ENCODE data around the gene NUBPL.
"Not testable (repeated sequence)": the region's sequence is repeated elsewhere in the genome, so short reads cannot be mapped to it uniquely, and the experiment has no call there.

NUBPL gene

GRCh38 chr14:31678421-31679249, 117.4 kb downstream of the NUBPL start:
- DNase-seq, result no peak

- DNase-seq, result no peak
Measured at GRCh38 chr14:31682768-31683167, 121.6 kb downstream of the NUBPL start.

- no peak for DNase-seq
Measured at GRCh38 chr14:31687726-31688125, 126.5 kb downstream of the NUBPL start.

GRCh38 chr14:31690056-31690455, 128.9 kb downstream of the NUBPL start:
- no peak for DNase-seq

GRCh38 chr14:31692376-31692781, 131.2 kb downstream of the NUBPL start:
- DNase-seq, result no peak

- no peak for DNase-seq
Measured at GRCh38 chr14:31696378-31696777, 135.2 kb downstream of the NUBPL start.

- DNase-seq, result no peak
Measured at GRCh38 chr14:31699809-31700208, 138.6 kb downstream of the NUBPL start.

GRCh38 chr14:31700282-31701074, 139.3 kb downstream of the NUBPL start:
- no peak for DNase-seq

- no peak for DNase-seq
Measured at GRCh38 chr14:31702130-31702529, 140.9 kb downstream of the NUBPL start.

GRCh38 chr14:31703056-31703455, 141.9 kb downstream of the NUBPL start:
- no peak for DNase-seq

GRCh38 chr14:31705731-31706130, 144.5 kb downstream of the NUBPL start:
- DNase-seq, result no peak

- not testable (repeated sequence) for DNase-seq
Measured at GRCh38 chr14:31708661-31709060, 147.5 kb downstream of the NUBPL start.

- no peak for DNase-seq
Measured at GRCh38 chr14:31712244-31713127, 151.3 kb downstream of the NUBPL start.

- DNase-seq, result no peak
Measured at GRCh38 chr14:31716208-31716607, 155.0 kb downstream of the NUBPL start.

- no peak for DNase-seq
Measured at GRCh38 chr14:31717294-31718085, 156.3 kb downstream of the NUBPL start.

GRCh38 chr14:31718585-31718984, 157.4 kb downstream of the NUBPL start:
- DNase-seq, result no peak

- DNase-seq, result no peak
Measured at GRCh38 chr14:31718985-31719384, 157.8 kb downstream of the NUBPL start.

GRCh38 chr14:31726337-31726736, 165.1 kb downstream of the NUBPL start:
- DNase-seq, result no peak

GRCh38 chr14:31727797-31728196, 166.6 kb downstream of the NUBPL start:
- DNase-seq, result no peak

- DNase-seq, result no peak
Measured at GRCh38 chr14:31740688-31741087, 179.5 kb downstream of the NUBPL start.

- DNase-seq, result no peak
Measured at GRCh38 chr14:31745741-31746140, 184.5 kb downstream of the NUBPL start.

- no peak for DNase-seq
Measured at GRCh38 chr14:31746326-31746725, 185.1 kb downstream of the NUBPL start.
